ENCODE results near the gene ZBTB48. TPM values are rescaled to one million over a fixed set of nuclear protein-coding genes. Genes with fewer than 3 reads are reported as not detected.

ZBTB48 gene
- 10 to 100 TPM; 41.3 to 51.0 TPM for total RNA-seq

GRCh38 chr1:6579374-6580118 is at the start of gene ZBTB48:
ZBTB48 (plus strand) TSS chr1:6579994; CDS start chr1:6580610, 616 bp downstream.
- peak; percentile 99 for TF ChIP-seq POLR2AphosphoS5 (IDR thresholded peaks at IDR 0.05)
- TF ChIP-seq POLR2A (IDR thresholded peaks at IDR 0.05), result peak; percentile 95
- TF ChIP-seq CTCF (IDR thresholded peaks at IDR 0.05), result peak in 1 of 4 experiments; percentile 16
- DNase-seq (ENCODE audit: low spot score), result peak; percentile 99
- no peaks in the 10 kb centered on the region for H3K9me3 ChIP-seq
- H3K27ac ChIP-seq, result peak within 1 kb of the TSS; percentile 90 to 94
- no peaks in the 10 kb centered on the region for H3K36me3 ChIP-seq
- WGBS, result 7% methylated on average over 43 of the region's 58 CpGs
- peak within 1 kb of the TSS; percentile 87 to 90 for H3K4me3 ChIP-seq
- intact Hi-C loops (cut with DNase I), result loop anchor here (2.0 kb wide), 1 partner anchor 25 kb away; the partner anchor contains the start of genes NOL9 and TAS1R1
- no peaks in the 10 kb centered on the region for H3K27me3 ChIP-seq (replicated peaks; ENCODE audit: insufficient read depth)
- H3K4me1 ChIP-seq (replicated peaks), result peaks cover 16% of the 10 kb centered on the region

- no peak overlapping the region for H3K4me3 ChIP-seq
- peaks cover 14 to 47% of the 10 kb centered on the region in 2 donors for H3K36me3 ChIP-seq
- WGBS, result 97% methylated on average over 13 of the region's 13 CpGs
- H3K4me1 ChIP-seq (replicated peaks), result no peaks in the 10 kb centered on the region
- no peak for DNase-seq (ENCODE audit: low spot score)
- no peaks in the 10 kb centered on the region for H3K9me3 ChIP-seq
- TF ChIP-seq POLR2A (IDR thresholded peaks at IDR 0.05), result no peak
- TF ChIP-seq CTCF (IDR thresholded peaks at IDR 0.05), result no peak
- no peak for TF ChIP-seq POLR2AphosphoS5 (IDR thresholded peaks at IDR 0.05)
- no peak overlapping the region for H3K27ac ChIP-seq
- no peaks in the 10 kb centered on the region for H3K27me3 ChIP-seq (replicated peaks; ENCODE audit: insufficient read depth)
- intact Hi-C loops (cut with DNase I), result no loop called here
Measured at GRCh38 chr1:6530504-6531160, 49.2 kb upstream of the ZBTB48 start.

- H3K27me3 ChIP-seq (replicated peaks; ENCODE audit: insufficient read depth), result no peaks in the 10 kb centered on the region
- peaks cover 14 to 38% of the 10 kb centered on the region in 2 donors for H3K36me3 ChIP-seq
Measured at GRCh38 chr1:6531996-6532395, 47.8 kb upstream of the ZBTB48 start.

DNA sequence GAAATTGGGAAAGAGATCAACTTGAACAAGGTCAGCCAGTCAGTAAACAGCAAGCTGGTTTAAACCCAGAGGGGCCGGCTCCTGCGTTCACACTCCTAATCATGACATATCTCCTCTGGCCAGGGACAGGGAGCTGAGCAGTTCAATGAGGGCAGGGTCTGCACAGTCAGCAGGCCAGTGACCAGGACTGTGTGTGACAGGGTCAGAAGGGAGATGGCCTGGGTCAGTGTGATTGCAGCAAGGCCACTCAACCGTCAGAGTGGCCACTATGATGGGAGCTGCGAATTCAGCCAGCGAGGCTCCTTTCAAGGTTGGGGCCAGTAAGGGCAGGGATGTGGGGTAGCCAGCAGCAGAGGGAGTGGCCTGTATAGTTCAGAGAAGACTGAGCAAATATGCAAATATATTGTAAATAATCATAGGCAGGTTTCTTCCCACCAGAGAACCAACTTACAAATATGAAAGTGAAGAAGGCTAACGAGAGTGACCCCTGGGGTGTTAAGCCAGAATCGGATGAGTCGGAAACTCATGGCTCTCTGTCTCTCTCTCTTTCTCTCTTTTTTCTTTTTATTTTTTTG is 45.5 kb upstream of the ZBTB48 start:
- no peak for DNase-seq (ENCODE audit: low spot score)
- intact Hi-C loops (cut with DNase I), result no loop called here
- H3K9me3 ChIP-seq, result no peaks in the 10 kb centered on the region
- no peaks in the 10 kb centered on the region for H3K4me1 ChIP-seq (replicated peaks)
- TF ChIP-seq POLR2AphosphoS5 (IDR thresholded peaks at IDR 0.05) (no peak), POLR2A (IDR thresholded peaks at IDR 0.05) (no peak), CTCF (IDR thresholded peaks at IDR 0.05) (no peak)
- H3K27me3 ChIP-seq (replicated peaks; ENCODE audit: insufficient read depth), result no peaks in the 10 kb centered on the region
- no peak overlapping the region for H3K27ac ChIP-seq
- peaks cover 14 to 29% of the 10 kb centered on the region in 2 donors for H3K36me3 ChIP-seq
- no peak overlapping the region for H3K4me3 ChIP-seq
- 89% methylated on average over 8 of the region's 8 CpGs for WGBS

More at GRCh38 chr1:6531996-6532395, 47.8 kb upstream of the ZBTB48 start:
- WGBS, result 85% methylated on average over 5 of the region's 5 CpGs
- intact Hi-C loops (cut with DNase I), result no loop called here
- no peaks in the 10 kb centered on the region for H3K9me3 ChIP-seq
- no peak overlapping the region for H3K4me3 ChIP-seq
- H3K27ac ChIP-seq, result no peak overlapping the region
- TF ChIP-seq POLR2A (IDR thresholded peaks at IDR 0.05) (no peak), CTCF (IDR thresholded peaks at IDR 0.05) (no peak), POLR2AphosphoS5 (IDR thresholded peaks at IDR 0.05) (no peak)
- no peaks in the 10 kb centered on the region for H3K4me1 ChIP-seq (replicated peaks)
- no peak for DNase-seq (ENCODE audit: low spot score)

Measured in prostate gland (tissue), 2 donors.